GM18511 (cell line): ENCODE results near the gene CMIP.
A peak's percentile ranks its signal among the peaks of the same experiment; 100 is the strongest.

ENCODE experiments used
- ATAC-seq: cut with Tn5 transposase; IDR thresholded peaks from one replicate; pipeline ENCODE4 v1.9.1; 2021; ENCODE audit warnings: mild to moderate bottlenecking, moderate library complexity; ENCODE audit not compliant: unreplicated experiment

CMIP gene

DNA sequence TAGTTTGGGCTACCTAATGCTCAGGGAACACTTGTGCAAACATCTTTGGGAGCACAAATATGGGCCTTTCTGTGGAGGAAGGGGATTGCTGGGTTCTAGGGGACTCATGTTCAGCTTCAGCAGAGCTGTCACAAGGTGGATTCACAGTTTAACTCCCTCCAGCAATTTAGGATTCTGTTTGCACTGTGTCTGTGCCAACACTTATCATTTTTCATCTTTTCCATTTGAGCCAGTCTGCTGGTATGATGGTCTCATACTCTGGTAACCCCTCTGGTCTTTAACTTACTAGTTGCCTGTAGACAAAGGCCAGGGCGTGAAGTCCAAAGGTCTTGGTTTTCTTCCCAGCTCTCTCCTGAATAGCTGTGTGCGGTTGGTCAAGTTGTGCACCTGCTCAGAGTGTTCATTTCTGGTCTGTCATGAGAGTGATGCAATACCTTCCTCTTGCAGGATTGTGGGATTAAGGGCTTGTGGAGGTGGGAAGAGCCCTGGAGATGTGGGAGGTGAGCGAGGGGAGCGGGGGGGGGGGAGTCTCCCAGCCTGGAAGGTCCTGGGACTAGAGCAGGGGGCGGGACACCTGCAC, 152.6 kb downstream of the CMIP start:
- ATAC-seq: no peak

DNA sequence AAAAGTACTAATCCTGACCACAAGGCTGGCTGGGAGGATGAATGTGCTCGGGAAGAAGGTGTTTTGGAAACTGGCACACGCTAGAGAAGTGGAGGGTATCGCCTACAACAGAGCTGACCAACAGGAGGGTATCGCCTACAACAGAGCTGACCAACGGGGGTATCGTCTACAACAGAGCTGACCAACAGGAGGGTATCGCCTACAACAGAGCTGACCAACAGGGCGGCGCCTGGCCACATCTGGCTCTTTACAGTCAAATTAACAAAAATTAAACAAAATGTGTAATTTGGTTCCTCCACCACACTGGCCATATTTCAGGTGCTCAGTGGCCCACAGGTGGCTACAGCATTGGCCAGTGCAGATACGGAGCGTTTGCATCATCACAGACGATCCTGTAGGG, 153.5 kb downstream of the CMIP start:
- no peak for ATAC-seq

DNA sequence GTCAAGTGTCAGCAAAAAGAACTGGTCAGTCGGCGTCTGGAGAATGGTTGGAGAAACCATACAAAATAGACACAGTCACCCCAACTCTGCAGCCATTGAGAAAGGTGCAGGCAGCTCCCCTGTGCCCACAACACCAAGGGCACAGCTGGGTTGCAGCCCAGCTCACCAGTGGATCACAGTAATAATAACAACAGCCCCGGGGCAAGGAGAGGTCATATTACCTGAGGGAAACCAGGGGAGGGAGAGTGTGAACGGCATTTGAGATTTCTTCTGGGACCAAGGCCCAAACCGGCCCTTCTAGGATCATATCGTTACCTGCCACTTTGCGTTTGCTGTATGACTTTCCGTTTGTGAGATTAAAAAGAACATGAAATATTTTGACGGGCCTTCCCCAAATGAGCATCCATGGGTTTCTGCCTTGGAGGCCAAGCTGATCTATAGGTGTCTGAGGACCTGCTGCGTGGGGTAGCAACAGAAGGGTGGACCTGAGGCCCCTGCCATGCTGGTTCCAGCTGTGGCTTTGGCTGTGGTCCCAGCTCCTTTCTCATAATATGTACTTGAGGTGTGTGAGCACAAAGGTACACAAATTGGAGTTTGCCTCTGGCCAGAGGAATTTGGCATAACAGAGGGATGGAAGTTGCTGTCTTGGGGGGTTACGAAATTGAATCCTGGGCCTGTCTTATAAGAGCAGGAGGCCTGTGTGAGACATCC, 154.6 kb downstream of the CMIP start:
- no peak for ATAC-seq

- ATAC-seq: no peak
Measured at GRCh38 chr16:81600275-81600674, 155.7 kb downstream of the CMIP start.

GRCh38 chr16:81601008-81601428, 156.4 kb downstream of the CMIP start:
- ATAC-seq: no peak

DNA sequence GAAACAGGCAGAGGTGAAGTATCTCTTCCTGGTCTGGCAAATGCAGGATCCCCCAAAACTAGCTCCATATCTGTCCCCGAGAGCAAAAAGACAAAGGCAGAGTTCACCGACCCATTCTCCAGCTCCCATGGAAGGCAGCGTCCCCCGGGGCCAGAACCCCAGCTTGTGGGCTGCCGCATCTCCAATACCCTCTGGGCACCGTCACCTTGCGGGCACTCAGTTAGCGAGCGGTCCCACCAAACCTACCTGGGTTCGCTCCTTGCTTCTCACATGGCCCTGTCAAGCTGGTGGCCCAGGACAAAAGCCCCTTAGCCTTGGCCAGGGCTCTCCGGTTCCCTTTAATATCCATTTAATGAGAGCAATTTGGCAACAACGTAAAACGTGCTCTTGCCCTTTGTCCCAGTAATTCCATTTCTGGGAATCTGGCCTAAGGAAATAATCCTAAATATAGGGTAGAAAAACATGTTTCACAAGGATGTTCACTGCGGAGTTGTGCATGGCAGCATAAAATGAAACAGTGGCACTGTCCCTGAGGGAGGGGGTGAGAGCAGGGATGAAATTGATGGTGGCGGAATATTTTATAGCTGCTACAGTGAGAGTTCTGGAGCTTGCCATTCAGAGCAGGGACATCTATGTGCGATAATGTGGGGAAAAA, 157.1 kb downstream of the CMIP start:
- ATAC-seq: no peak

DNA sequence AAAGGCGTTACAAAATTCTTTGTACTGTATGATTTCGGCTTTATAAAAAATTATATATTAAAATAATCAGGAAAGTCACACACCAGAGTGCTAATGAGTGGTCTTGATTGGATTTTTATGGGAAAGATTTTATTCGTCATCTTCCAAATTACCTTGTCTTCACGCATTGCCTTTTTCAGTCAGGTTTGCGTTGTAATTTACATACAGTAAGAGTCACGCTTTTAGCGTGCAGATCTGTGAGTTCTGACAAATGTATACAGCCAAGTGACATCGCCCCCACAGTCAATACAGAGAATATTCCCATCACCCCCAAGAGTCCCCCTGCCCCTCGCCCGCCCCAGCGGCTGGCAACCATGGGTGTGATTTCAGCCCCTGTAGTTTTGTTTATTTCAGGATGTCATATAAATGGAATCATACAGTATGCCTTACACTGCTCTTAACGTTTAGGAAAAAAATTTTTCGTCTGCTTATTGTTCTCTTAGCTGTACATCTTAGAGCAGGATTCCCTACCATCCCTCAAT, 157.7 kb downstream of the CMIP start:
- no peak for ATAC-seq

DNA sequence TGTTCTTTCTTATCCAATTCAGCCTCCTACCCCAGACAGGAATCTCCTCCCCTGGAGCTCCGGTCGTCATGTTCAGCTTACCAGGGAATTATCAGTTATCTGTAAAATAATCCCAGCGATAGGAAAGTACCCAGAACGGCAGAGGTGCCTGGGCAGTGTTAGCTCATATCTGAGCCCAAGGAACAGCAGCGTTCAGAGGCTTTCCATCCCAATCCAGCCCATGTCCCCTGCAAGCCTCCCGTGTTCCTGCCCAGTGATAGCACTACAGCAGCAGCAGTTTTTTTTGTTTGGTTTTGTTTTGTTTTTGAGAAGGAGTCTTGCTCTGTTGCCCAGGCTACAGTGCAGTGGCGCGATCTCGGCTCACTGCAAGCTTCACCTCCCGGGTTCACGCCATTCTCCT, 158.2 kb downstream of the CMIP start:
- no peak for ATAC-seq

DNA sequence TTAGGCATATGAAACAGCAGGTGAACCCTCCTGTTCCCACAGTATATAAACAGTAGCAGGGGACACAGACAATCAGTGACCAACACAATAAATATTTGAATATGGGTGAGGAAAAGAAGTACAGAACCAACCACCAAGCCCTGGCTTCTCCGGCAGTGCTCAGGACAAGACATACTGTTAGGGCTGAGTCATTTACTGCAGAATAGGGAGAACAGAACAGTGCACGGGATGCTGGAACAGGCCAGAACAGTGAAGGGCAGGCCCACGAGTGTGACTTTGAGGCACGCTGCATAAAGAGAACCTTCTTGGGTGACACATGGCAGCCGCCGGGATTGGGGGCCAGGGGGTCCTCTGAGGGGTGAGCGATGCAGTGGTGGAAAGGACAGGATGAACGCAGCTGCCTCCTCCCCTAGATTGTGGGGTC, 160.4 kb downstream of the CMIP start:
- no peak for ATAC-seq

DNA sequence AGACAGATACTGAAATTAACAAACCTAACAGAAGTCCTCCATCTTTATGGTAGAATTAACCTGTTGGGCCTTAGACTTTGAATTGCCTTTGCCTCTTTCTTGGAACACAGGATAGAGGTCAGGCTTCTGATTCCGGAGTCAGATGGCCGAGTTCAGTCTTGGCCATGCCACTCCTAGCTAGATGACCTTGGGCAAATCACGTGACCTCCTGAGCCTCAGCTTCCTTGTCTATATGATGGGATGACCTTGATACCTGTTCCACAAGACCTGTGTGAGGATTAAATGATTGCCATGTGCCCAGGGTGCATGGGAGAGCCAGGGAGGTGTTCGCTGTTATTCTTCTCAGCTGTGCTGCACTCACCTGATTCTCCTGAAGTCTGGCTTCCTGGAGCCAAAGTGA, 161.4 kb downstream of the CMIP start:
- no peak for ATAC-seq

DNA sequence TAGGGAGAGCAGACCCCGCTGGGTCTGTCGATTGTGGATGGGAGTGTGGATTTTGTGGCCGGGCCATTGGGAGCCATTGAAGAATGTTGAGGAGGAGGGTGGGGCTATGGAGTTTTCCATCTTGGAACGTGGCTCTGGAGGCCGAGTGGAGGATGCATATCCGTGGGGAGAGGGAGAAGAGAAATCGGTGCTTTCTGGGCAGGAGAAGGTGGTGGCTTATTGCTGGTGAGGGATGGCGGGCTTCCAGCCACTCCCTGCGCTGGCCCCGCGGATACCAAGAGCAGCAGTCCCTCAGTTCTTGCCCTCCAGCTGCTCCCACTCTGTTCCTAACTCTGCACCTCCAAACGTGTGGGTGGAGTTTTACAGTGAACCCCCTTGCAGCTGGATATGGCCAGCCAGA, 162.4 kb downstream of the CMIP start:
- no peak for ATAC-seq

GRCh38 chr16:81607805-81608522, 163.4 kb downstream of the CMIP start:
- peak; percentile 26 for ATAC-seq

- ATAC-seq: peak; percentile 67
Measured at GRCh38 chr16:81608523-81609209, 164.1 kb downstream of the CMIP start.

DNA sequence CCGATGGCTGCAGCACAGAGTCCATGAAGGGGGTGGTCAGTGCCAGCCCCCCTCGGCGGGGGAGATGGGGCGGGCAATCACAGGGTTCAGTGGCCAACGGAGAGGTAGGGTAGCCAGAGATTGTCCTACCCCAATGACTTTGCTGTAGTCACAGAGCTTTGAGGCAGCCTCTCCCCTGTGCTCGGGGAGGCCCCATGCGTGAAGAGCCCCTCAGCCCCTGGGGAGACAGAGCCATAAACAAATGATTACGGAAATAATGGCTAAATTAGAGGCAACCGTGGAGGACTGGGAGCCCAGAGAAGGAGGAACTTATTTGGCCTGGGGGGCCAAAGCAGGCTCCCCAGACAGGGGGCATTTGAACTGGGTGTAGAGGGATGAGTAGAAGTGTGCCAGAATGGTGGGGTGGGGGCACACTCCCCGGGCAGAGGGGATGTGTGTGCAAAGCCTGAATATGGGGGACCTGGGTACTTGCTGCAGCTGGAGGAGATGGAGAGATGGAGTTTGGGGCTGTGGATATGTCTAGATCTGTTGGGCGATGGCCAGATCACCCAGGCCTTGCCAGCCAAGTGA, 164.8 kb downstream of the CMIP start:
- no peak for ATAC-seq

GRCh38 chr16:81610144-81610842, 165.7 kb downstream of the CMIP start:
- no peak for ATAC-seq

DNA sequence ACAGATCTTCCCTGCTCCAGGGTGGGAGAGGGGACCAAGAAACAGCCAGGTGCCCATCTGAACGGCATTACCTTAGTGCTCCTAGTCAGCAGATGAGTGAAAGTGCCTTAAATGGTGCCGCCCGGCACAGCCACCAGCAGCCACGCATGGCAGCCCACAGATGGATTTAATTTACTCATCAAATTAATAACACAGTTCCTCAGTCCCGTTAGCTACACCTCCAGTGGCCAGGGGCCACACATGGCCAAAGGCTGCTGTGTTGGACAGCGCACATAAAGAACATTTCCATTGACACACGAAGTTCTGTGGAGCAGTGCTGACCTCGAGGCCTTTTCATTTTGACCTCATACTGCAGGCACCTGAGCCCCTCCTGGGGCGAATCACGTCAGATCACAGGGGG, 166.3 kb downstream of the CMIP start:
- no peak for ATAC-seq

- ATAC-seq: no peak
Measured at GRCh38 chr16:81611721-81612120, 167.1 kb downstream of the CMIP start.

DNA sequence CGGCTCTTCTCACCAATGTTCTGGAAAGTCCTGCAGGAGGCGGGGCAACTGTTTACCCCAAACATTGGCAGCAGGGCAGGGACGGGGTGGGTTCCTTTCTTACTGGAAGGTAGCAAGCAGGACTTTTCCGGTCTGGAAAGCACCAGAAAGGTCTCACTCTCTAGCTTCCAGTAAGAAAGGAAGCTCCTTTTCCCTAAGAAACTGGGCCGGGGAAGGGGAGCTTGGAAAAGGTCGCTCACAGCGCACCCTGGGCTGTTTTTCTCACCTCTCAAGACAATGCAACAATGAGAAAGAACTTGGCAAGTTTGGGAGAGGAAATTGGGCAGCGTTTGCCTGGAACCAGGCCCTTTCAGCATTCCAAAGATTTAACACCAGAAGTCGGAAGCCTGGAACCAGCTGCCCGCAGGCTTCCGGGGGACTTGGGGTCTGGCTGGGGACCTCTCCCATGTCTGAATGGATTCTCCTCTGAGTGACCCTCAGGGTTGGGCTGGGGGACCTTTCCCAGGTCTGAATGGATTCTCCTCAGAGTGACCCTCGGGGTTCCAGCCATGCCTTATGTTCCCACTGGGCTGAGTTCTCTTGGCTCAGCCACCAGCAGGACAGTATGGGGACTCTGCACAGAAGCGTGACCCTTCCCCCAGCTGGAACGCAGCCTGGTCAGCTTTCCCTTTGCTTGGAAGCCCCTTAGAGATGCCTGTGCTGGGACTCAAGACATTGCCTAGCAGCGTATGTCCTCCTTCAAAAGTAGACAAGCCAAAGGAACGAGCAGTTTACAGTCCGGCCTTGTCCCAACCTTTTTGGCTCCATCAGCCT, 167.9 kb downstream of the CMIP start:
- no peak for ATAC-seq

DNA sequence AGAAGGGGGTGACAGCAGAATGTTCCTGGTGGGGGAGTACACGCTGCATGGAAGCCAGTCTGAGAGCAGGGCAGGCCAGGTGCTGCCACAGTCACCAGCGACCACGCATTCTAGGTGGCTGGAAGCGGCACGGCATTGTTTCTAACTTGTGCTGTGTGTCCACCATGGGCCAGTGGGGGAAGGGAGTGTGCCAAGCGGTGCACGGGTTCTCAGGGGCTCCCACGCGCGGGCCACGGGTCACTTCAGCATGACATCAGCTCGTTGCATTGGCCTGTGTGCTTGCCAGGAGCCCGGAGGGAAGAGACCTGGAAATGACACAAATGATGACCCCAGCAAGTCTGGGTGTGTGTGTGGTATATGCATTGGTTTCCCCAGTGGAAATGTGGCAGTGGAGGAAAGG, 169.6 kb downstream of the CMIP start:
- no peak for ATAC-seq
